Tibial nerve (tissue), 4 donors: ENCODE data around the gene EYA4.

Experiments used
- CTCF ChIP-seq, 5 experiments: fragments of 200-600 bp in 3 of 5; fragments of 450-650 bp in 2 of 5; sonication (generic) in 3 of 5; IDR thresholded peaks; one replicate each; pipeline ENCODE4 v1.5.1; 2016 to 2019; ENCODE audit warnings: antibody characterized with exemption in 5 of 5, mild to moderate bottlenecking in 3 of 5, moderate library complexity in 2 of 5
- EP300 ChIP-seq, 2 donors: sonication (generic); formaldehyde crosslinking; IDR thresholded peaks; one replicate each; pipeline ENCODE4 v1.6.1; 2017; ENCODE audit warnings: antibody characterized with exemption in 2 of 2, mild to moderate bottlenecking in 1 of 2
- POLR2A ChIP-seq, 2 donors: fragments of 450-650 bp; IDR thresholded peaks; one replicate each; pipeline ENCODE4 v1.6.1; 2017; ENCODE audit warnings: antibody characterized with exemption in 2 of 2, mild to moderate bottlenecking in 2 of 2, moderate library complexity in 2 of 2

DNA sequence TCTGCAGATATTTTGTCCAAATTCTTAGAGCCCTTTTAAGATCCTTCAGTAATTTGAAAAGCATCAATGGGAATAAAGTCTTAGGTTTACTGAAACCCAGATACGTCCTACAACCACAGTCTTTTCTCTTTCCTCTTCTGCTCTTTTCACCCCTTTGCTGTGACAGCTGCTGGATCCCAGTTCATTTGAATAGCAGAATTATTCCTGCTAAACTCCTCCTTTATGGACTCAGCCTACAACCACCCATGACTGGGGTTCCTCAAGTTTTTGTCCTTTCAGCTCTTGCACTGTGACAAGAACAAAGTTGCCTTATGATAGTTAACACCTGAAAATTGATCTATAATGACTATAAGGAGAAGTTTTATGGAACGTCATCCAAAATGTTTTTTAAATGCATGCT, 237.5 kb downstream of the EYA4 start:
- TF ChIP-seq CTCF (IDR thresholded peaks at IDR 0.05) (no peak), EP300 (IDR thresholded peaks at IDR 0.05) (no peak), POLR2A (IDR thresholded peaks at IDR 0.05) (no peak)
